ENCODE results near the gene MT1HL1.

The MT1HL1 gene

DNA sequence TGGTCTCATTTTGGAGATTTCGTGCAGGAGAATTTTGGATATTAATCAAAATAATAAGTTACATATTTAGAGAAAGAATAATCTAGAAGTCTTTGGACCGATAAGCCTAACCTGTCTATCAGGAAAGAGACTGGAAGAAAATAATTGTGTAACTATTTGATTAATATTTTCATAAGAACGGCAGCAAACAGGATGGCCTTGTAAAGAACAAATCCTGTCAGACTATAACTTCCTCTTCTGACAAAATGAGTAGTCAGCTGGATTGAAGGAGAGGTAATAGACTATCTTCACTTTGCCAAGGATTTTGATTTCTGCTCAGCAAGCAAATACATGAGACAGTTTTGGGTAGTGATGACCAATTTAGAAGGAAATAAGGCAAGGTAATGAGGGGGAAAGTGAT lies 25.0 kb upstream of the MT1HL1 start:
- ChIA-PET CTCF (no interaction called here), POLR2A (no interaction called here)
- TF ChIP-seq, protein P1, sequence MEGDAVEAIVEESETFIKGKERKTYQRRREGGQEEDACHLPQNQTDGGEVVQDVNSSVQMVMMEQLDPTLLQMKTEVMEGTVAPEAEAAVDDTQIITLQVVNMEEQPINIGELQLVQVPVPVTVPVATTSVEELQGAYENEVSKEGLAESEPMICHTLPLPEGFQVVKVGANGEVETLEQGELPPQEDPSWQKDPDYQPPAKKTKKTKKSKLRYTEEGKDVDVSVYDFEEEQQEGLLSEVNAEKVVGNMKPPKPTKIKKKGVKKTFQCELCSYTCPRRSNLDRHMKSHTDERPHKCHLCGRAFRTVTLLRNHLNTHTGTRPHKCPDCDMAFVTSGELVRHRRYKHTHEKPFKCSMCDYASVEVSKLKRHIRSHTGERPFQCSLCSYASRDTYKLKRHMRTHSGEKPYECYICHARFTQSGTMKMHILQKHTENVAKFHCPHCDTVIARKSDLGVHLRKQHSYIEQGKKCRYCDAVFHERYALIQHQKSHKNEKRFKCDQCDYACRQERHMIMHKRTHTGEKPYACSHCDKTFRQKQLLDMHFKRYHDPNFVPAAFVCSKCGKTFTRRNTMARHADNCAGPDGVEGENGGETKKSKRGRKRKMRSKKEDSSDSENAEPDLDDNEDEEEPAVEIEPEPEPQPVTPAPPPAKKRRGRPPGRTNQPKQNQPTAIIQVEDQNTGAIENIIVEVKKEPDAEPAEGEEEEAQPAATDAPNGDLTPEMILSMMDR (IDR thresholded peaks at IDR 0.05; ENCODE audit: insufficient read depth, low read length, missing control alignments) = no peak
- no peak overlapping the region for H3K4me3 ChIP-seq (ENCODE audit: low read depth, low read length)
- no peak for DNase-seq (ENCODE audit: low read depth, low spot score)

- DNase-seq (ENCODE audit: low read depth, low spot score) = no peak
- ChIA-PET POLR2A (no interaction called here), CTCF (no interaction called here)
- TF ChIP-seq, protein P1 (IDR thresholded peaks at IDR 0.05; ENCODE audit: insufficient read depth, low read length, missing control alignments) = no peak
- no peak overlapping the region for H3K4me3 ChIP-seq (ENCODE audit: low read depth, low read length)
Measured at GRCh38 chr1:237025358-237026074, 21.3 kb upstream of the MT1HL1 start.

- DNase-seq (ENCODE audit: low read depth, low spot score) = no peak
- POLR2A ChIA-PET = no interaction called here
- CTCF ChIA-PET = no interaction called here
- H3K4me3 ChIP-seq (ENCODE audit: low read depth, low read length) = no peak overlapping the region
- TF ChIP-seq, protein P1 (IDR thresholded peaks at IDR 0.05; ENCODE audit: insufficient read depth, low read length, missing control alignments) = no peak
Measured at GRCh38 chr1:237018896-237019295, 14.7 kb upstream of the MT1HL1 start.

- H3K4me3 ChIP-seq (ENCODE audit: low read depth, low read length) = no peak overlapping the region
- TF ChIP-seq, protein P1 (IDR thresholded peaks at IDR 0.05; ENCODE audit: insufficient read depth, low read length, missing control alignments) = no peak
- no peak for DNase-seq (ENCODE audit: low read depth, low spot score)
- ChIA-PET POLR2A (no interaction called here), CTCF (no interaction called here)
Measured at GRCh38 chr1:237016626-237017025, 12.4 kb upstream of the MT1HL1 start.

DNA sequence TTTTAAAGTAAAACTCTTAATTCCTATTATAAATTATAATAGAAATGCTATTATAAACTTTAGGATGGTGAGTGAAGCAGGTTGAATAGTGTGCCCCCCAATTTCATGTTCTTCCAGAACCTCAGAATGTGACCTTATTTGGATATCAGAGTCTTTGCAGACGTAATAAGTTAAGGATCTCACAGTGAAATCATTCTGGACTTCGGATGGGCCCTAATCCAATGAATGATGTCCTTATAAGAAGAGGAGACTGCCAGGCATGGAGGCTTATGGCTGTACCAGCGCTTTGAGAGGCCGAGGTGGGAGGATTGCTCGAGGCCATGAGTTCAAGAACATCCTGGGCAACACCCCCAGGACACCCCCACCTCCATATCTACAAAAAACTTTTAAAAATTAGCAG lies 9.4 kb upstream of the MT1HL1 start:
- H3K4me3 ChIP-seq (ENCODE audit: low read depth, low read length) = no peak overlapping the region
- CTCF ChIA-PET = no interaction called here
- POLR2A ChIA-PET = no interaction called here
- DNase-seq (ENCODE audit: low read depth, low spot score) = no peak
- TF ChIP-seq, protein P1 (IDR thresholded peaks at IDR 0.05; ENCODE audit: insufficient read depth, low read length, missing control alignments) = no peak

DNA sequence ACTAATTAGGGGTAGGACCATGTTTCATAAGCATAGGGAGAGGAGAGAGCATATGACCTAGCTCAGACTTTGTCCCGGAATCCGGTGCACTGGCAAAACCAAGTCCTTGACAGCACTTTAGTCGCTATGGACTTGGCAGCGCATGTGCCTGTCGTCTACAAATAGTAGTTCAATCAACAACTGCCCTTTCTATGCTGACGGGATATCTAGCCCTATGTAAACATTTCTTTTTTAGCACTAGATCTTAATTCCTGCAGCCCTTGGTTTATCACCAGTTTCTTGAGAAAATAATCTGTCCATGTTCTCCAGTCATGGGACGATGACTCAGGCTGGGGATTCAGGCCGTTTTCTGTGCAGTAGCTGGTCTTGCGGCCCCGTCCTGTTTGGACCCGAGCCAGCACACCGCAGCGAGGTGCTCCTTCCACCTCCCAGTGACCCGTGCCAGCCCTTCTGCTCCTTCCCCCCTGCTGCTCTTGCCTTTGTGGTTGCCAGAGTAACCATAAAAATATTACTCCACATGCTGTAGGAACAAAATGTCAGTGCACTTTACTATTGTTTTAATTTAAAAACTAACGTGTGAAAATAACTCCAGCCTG lies 8.6 kb upstream of the MT1HL1 start:
- CTCF ChIA-PET = no interaction called here
- DNase-seq (ENCODE audit: low read depth, low spot score) = no peak
- TF ChIP-seq, protein P1 (IDR thresholded peaks at IDR 0.05; ENCODE audit: insufficient read depth, low read length, missing control alignments) = no peak
- no peak overlapping the region for H3K4me3 ChIP-seq (ENCODE audit: low read depth, low read length)
- POLR2A ChIA-PET = no interaction called here
